NCI-H2107 (cell line): ENCODE data around the gene MORN1.

Experiments used
- DNase-seq: peaks from one replicate; lab custom pipeline; 2025; lab: John Stamatoyannopoulos, UW

The MORN1 gene

DNA sequence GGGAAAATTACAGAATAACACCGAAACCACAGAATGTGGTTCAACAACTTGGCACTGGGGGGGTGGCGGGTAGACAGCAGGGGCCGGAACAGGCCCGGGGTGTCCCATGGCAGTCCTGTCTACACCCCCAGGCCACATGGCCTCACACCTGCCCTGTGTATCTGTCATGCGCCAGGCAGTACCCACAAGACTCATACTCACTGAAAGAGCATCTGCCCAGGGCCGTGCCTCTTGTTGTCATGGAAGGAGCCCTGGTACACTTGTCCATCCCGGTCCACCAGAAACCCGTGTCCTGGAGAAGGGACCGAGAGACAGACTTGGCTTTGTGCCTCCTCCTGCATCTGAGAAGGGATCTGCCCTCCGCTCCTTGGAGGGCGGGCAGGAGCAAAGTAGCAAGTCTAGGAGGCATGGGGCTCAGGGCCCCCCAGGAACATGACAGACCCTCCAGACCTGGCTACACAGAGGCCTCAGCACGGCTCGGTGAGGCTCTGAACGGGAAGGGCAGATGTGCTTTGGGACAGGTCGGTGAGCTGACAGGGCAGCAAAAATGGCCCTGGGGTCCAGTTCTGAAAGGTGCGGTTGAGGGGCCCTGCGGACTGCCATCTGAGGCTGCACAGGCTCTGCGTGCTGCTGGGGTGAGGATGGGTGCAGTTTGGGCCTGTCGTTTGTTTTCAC lies 5.6 kb downstream of the MORN1 start:
- no peak for DNase-seq

DNA sequence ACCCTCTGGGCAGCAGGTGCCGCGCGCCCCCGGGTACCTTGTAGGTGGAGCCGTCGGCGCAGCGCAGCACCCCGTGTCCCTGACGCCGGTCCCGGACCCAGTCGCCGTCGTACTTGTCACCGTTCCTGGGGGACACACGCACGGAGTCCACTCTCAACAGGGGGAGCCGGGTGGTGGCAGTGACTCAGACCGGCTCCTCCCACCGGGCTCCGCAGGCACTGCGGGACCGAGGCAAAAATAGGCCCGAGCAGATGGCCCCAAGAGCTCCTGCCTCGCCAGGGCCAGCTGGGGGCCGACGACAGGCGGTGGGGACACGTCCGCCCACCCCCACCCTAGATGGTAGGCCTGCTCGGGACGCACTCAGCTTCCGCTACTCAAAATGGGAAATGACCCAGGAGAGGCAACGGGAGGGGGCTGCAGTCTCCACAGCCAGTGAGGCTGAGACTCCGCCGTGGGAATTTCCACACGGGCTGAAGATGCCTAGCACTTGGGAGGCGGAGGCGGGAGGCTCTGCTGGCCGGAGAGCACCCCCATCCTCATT lies 6.3 kb downstream of the MORN1 start:
- DNase-seq = no peak

DNA sequence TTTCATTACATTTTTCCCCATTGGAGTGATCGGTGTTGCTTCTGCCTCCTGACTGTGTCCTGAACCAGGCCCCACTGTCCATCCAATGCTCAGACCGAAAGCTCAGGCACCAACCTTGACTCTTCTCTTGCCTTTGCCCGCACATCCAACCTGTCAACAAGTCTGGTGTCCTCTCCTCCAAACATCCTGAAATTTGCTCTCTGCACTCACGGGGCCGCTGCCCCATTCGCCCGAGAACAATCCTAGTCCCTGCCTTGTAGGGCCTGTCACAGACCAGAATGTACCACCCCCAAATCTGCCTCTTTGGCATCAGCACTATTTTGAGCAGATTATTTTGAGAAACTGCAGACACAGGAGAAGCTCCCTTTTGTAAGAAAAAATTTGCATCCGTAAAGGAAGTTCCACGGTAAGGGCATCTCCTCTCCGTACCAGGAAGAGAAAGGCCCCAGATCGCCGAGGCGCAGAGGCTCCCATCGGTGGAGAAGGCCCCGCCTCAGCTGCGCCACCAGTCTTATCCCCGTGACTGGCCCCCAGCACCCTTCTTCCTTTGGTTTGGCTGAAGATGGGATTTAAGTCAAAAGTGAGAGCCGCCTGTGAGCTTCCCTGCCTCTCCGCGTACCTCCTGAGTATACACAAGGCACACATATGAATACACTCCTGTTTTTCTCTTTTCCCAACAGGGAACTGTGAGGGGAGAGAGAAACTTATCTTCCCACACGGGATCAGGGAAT lies 7.1 kb downstream of the MORN1 start:
- no peak for DNase-seq

DNA sequence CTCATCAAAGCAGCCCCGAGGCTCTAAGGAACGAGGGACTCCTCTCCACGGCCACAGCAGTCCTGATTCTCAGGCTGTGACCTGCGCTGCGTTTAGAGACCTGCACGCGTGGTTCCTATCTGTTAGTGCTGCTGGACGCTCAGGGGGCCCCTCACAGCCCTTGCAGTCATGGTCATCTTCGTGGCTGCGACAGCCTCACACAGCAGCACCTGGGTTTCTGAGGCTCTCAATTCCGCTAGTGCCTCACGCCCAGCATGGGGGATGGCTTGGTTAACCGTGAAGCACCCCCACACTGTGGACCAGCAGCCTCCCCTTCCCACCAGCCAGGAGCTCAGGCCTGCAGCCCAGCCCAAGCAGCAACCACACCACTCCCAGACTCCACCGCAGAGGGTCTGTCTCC lies 7.8 kb downstream of the MORN1 start:
- DNase-seq = no peak

DNA sequence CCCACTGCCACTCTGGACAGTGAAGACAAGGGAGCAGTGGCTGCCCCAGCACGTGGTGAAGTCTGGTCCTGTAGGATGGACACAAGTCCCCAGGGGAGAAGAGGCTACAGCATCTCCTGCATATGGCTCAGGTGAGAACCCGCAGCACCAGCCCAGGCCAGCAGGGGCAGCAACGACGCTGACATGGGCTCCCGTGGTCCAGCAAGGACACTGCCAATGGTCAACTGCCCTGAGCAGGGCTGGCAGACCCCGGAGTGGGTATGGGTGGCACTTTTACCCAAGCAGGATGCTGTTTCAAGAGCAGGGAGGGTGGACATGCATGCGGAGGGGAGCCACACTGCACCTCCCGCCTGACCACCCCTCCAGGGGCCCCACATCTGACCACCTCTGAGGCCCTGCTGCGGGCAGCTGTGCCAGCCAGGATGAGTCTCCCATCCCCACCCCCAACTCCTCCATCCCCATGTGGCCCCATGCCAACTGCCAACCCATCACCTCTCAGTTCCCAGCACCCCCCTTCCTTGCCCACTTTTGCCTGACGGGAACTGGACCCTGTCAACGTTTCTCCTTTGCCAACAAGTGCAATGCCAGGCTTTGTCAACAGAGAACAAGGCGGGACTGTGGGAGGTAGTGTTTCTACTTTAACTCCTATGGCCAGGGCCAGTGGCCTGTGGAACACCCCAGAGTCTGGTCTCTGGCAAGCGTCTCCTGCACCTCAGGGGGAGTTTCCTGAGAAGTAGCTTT lies 8.6 kb downstream of the MORN1 start:
- DNase-seq = no peak

DNA sequence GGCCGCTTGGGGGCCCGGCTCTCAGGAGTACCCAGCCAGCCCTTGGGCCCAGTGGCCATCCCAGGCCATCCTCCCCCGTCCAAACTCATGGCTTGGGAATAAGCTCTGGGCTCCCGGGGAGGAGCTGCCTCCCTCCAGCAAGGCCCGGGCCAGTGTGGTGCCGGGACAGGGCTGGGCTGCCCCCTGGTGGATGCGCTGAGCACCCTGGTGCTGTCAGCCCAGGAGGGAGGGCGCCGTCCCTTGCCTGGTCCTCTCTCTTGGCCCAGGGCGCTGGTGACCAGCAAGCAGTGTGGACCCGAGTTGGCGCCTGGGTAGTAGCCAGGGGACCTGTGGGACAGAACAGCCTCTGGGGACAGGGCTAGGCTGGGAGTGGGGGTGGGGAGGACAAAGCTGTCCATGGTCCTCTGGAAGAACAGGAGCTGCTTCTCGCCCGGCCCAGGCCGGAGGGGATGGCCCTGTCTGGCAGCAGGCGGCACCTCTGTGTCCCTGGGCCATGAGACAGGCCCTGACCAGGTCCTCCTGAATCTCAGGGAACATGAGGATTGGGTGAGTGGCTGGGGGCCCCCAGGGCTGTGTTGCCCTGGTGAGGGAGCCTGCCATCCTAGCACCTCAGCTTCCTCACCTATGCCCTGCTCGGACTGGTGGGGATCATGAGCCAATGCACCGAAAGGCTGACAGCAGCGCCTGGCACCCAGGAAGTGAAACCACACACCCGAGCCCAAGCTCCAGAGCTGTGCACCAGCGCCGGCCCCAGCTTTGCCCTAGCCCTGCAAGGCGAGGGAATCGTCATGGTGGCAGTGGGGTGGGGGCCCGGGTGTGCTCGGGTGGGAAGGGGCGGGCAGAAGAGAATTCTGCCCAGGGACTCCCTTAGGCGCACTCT lies 9.4 kb downstream of the MORN1 start:
- no peak for DNase-seq

DNA sequence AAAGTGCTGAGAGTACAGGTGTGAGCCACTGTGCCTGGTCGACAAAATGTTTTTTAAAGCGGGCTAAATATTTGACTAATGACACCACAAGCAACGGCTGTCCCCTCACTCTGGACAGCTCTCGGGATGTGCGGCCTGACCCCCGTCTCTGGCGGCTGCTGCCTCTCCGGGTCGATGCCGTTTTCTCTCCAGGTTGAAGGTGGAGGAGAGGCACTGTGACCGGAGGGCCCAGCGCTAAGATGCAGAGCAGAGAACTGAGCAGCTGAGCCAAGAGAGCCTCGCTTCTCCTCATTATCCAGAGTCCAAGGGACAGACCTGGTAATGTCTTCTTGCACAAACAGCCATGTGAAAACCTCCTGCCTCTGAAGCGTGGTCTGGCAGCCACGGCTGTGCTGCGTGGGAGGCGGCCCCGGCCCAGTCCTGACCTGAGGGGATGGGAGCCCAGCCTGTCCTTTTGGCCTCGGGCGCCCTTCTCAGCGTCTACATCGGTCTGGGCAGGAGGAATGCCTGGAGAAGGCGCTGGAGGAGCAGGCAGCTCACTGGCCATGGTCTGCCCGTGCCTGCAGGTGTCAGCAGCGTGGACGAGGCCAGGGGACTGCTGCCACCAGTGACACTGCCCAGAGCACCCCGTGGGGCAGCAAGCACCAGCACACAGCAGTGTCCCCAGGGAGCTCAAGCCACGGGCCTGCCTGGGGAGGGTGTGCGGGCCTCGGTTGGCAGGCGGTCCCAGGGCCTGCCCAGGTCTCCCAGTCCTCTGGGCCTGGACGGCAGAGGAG lies 10.3 kb downstream of the MORN1 start:
- no peak for DNase-seq

DNA sequence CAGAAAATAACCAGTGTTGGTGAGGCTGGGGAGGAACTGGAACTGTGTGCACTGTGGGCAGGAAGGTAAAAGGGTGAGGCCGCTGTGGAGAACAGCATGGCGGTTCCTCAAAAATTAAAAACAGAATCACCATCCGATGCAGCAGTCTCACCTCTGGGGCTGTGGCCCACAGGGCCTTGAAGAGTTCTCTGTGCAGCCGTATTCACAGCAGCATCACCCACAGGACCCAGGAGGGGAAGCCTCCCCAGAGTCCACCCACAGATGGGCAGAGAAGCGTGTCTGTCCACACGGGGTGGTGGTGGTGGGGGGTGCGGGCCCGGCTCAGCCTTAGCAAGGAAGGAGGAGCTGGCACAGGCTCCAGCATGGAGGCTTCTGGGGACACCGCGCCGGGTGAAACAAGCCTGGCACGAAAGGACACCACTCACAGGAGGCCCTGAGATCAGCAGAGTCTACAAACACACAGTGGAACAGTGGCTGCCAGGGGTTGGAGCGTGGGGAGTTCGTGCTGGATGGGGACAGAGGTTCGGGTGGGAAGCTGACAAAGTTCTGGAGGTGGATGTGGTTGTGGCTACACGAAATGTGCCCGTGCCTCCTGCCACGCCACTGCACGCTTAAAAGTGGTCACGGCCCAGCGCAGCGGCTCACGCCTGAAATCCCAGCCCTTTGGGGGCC lies 11.5 kb downstream of the MORN1 start:
- DNase-seq = no peak

DNA sequence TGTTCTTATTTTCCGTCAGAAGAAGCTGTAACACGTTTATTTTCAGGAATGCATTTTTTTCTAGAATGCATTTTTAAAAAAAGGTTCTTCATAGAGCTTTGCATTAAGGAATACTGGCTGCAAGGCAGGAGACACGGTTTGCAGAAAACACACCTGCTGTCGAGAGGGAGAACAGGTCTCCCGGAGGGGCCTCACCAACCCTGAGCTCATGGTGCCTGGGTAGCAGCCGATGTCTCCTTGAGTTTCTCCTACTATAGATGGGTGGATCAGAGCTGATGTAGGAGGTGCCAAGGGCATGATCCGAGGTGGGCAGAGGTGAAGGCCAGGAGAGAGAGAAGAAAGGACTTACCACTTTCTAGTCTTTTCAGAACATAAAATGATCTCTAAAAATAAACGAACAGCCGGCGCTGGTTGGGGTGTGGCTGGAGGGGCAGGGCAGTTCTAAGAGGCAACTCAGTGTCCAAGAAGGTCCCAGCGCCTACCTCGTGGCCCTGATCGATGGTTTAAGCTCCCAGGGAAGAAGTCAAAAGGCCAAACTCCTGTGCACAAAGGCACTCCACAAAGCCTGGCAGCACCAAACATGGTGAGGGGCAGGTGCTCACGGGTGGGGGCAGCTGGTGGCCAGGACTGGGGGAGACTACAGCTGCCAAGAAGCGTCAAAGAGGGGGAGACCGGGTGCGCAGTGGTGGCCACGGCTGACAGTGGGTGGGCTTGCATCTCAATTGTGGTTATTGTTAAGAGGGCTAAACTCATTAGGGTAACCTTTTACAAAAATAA lies 12.2 kb downstream of the MORN1 start:
- no peak for DNase-seq

DNA sequence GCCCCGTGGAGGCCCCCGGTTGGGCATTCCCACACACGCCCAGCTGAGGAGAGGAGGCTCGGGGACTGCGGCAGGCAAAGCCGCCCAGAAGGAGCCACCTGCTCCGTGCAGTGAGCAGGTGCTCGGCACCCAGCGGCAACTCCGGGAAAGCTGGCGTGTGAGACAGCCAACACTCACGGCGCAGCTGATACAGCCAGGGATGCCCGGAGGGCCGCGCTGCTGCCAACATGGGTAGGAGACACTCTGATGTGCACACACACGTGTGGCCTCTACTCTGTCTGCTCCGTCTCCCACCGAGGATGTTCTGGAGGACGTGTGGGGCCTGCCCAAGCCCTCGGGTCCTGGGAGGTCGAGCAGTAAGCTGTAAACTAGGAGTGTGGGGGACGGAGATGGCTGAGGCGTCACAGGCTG lies 12.9 kb downstream of the MORN1 start:
- no peak for DNase-seq

DNA sequence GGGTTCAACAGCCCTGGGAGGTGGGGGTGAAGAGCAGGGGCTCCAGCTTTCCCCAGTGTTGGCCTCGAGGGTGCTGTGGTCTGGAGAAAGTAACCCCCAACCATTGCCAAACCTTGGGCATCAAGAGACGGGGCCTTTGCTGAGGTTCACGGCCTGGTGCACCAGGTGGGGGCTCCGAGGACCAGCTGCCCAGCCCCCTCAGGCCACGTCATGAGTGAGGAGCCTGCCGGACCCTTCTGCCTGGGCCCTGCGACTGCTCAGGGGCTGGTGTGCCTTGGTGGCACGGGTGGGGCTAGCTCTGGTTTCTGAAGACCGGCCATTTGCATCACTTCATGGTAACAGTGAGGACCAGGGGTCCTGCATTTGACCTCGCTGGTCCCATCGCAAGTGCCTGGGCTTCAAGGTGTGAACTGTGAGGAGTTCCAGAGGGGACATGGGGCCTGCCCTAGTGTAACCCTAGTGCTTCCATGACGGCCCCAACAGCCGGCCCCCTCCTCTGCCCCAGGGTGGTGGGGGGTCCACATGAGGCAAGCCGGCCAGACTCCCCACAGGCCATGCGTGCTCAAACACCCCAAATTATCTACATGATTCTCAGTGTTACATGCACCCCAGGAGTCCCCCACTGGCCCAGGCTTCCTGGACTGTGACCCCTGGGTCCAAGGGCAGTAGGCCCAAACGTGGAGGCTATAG lies 13.5 kb downstream of the MORN1 start:
- DNase-seq = no peak

DNA sequence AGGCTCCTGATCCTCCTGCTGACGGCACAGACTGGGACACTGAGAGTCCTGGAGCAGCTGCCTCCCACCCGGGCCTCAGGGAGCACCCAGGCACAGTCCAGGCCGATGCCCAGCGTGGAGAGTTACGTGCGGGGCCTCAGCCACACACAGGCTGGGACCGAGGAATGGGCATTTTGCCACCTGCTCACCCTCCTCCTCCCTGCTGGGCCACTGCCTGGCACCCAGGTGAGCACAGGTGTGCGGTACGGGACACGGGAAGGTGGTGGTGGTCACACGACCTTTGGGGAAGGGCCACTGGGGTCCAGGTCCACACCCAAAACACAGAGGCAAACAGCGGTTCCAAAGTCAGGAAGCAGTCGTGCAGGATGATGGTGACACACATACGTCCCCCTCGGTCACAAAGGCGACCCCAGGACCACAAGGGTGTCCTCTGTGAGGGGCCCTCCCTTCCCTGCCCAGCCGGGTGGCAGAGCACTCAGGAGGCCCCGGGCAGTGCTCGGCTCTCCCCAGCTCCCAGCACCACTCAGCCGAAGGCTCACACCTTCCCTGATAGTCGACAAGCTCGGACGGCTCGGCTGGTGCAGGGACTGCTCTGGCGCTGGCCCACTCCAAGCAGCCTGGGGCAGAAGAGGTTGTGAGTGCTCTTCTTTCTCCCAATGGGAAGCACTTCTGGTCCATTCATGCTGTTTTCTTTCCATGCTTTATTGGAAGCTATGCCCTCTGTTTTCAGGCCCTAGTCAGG lies 14.3 kb downstream of the MORN1 start:
- DNase-seq = no peak

DNA sequence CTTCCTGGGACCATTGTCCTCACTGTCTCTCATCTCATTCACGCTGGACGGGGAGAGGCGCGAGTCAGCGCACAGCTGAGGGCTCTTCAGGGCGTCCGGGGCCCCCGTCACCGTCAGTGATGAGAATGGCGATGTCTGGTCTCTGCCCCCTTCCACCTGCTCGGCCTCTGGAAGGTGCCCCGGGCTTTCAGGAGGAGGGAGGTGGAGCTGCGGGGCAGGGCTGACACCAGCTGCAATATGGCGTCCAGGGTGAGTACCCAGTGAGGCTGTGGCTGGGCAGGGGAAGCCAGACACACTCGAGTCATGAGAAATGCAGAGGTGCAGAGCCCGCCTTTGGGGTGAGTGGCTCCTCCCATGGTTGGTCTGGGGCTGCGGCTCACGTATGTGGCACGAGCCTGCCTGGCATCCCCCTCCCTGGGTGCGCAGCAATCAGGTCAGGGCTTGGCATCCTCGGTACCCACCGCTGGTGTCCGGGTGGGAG lies 15.1 kb downstream of the MORN1 start:
- no peak for DNase-seq

DNA sequence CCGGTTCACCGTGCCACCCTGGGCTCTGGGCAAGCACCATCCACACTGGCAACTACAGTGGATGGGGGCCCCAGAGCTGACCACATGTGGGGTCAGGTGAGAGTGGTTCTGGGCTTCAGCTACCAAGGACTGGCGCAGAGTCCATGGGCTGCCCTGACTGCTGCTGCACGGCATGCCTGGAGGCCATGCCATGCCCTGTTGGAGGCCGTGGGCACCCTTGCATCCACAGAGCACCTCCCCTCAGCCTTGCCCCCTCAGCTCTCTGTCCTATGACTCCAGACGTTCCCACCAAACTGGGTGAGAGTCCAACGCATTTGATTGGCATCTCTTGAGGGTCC lies 15.5 kb downstream of the MORN1 start:
- DNase-seq = no peak

DNA sequence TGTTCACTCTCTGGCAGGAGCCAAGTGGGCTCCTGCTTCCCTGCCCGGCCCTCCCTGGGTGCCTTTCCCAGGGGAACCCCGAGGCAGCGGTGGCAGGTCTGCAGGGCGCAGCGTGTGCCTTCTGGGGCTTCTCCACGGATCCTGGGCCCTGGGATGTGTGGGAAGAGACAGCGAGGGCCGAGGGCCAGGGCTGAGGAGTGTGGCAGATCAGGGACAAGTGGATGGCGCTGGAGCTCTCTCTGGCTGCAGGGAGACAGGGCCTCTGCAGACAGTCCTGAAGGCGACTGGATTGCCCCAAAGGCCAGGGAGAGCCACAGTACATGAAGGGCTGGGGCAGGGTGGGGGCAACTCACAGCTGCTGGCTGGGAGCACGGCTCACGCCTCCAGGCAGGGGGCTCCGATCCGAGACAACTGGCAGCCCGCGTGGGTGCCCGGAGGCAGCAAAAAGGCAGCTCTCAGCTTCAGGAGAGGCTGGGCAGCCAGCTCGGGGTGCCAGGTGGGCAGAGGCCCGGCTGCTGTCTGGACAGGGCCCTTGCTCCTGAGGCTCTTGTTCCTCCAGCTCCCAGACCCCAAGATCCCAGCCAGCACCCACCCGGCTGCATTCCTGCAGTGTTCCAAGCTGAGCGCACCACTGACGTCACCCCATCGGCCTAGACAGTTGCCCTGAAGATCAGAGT lies 16.0 kb downstream of the MORN1 start:
- DNase-seq = no peak

DNA sequence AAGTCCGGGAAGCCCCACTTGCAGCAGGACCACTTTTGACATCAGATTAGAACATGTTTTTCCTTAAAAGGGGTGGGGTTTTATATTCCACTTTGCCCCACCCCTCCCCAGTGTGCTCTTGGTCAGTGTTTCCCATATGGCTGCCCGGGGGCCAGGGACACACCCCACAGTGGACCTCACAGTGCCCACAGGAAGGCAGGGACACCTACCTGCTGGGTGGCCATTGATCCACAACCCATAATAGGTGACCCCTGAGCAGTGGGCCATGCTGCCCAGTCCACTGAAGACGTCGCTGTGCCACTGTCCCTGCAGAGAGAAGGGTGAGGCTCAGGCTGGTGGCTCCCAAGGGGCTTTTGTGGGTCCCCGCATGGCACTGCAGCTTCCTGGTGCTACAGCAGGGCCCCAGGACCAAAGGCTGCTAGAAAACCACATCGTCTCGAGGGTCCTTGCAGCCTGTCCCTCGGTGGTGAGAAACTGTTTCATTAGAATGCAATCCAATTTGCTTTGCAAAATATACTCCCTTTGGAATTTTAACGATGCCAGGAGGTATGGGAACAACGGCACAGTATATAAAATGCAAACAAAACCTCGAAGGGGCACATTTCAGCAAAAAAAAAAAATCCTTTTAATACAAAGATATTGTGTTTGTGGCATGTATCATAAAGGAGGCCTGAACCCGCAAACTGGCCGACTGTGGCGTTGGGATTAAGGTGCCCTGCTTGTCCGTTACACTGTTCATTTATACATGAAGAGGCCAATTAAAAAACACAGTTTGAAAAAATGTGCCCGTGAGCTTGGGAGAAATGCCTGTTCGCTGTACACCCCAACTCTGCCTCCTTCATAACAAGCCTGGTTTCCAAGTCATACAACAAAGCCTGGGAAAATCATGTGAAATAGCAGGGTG lies 16.9 kb downstream of the MORN1 start:
- no peak for DNase-seq
